Osteoblast (primary cell): ENCODE results near the gene NR5A1. TPM values are rescaled to one million over a fixed set of nuclear protein-coding genes. Genes with fewer than 3 reads are reported as not detected.

Experiments
- DNase-seq: peaks from one replicate; pipeline ENCODE4 v3.0.0; 2011; ENCODE audit warnings: low spot score, mixed read lengths; ENCODE audit not compliant: insufficient read length; ENCODE audit errors: missing footprints
- H2AFZ ChIP-seq: 2 replicates; pipeline ENCODE4 v1.6.0; 2011; ENCODE audit warnings: mild to moderate bottlenecking, low read length
- H3K27ac ChIP-seq: 2 replicates; pipeline ENCODE4 v1.5.1; 2011; ENCODE audit warnings: mild to moderate bottlenecking, low read depth, low read length, moderate library complexity
- H3K27me3 ChIP-seq: 2 replicates; pipeline ENCODE4 v1.6.0; 2012; ENCODE audit warnings: mild to moderate bottlenecking, control low read depth, inconsistent platforms, low read length, moderate library complexity; ENCODE audit not compliant: insufficient read depth
- H3K36me3 ChIP-seq: 2 replicates; pipeline ENCODE4 v1.5.1; 2011; ENCODE audit warnings: mild to moderate bottlenecking, low read length, control low read depth, moderate library complexity; ENCODE audit not compliant: insufficient read depth
- H3K4me1 ChIP-seq: 2 replicates; pipeline ENCODE4 v1.5.1; 2011; ENCODE audit warnings: mild to moderate bottlenecking, low read length, control low read depth, moderate library complexity; ENCODE audit not compliant: insufficient read depth
- H3K4me2 ChIP-seq: 2 replicates; pipeline ENCODE4 v1.6.0; 2011; ENCODE audit warnings: mild to moderate bottlenecking, low read length; ENCODE audit not compliant: insufficient read depth
- H3K4me3 ChIP-seq: fragments of 200-600 bp; sonication (generic); 3 replicates; pipeline ENCODE4 v1.5.1; 2012; ENCODE audit warnings: mild to moderate bottlenecking, low read length, inconsistent platforms; ENCODE audit not compliant: insufficient read depth
- H3K79me2 ChIP-seq: 2 replicates; pipeline ENCODE4 v1.6.0; 2012; ENCODE audit warnings: mild to moderate bottlenecking, low read length, control low read depth, inconsistent platforms; ENCODE audit not compliant: insufficient read depth
- H3K9me3 ChIP-seq: 2 replicates; pipeline ENCODE4 v1.5.1; 2011; ENCODE audit warnings: low read depth, low read length, control low read depth
- H4K20me1 ChIP-seq: 2 replicates; pipeline ENCODE4 v1.6.0; 2012; ENCODE audit warnings: mild to moderate bottlenecking, low read length, control low read depth; ENCODE audit not compliant: insufficient read depth
- total RNA-seq: library from RNA; depleted of rRNA; stranded (reverse); fragments of >200 nt; gene quantifications from 2 replicates; pipeline ENCODE4 v1.2.3, GENCODE V29; 2012
- TF ChIP-seq, protein P1 (sequence below): IDR thresholded peaks from 2 replicates; pipeline ENCODE4 v1.5.1; 2011; ENCODE audit warnings: mild to moderate bottlenecking, low read depth, low read length, moderate library complexity; ENCODE audit errors: extremely low read depth

The NR5A1 gene
- total RNA-seq, 1 donor, result not detected

DNA sequence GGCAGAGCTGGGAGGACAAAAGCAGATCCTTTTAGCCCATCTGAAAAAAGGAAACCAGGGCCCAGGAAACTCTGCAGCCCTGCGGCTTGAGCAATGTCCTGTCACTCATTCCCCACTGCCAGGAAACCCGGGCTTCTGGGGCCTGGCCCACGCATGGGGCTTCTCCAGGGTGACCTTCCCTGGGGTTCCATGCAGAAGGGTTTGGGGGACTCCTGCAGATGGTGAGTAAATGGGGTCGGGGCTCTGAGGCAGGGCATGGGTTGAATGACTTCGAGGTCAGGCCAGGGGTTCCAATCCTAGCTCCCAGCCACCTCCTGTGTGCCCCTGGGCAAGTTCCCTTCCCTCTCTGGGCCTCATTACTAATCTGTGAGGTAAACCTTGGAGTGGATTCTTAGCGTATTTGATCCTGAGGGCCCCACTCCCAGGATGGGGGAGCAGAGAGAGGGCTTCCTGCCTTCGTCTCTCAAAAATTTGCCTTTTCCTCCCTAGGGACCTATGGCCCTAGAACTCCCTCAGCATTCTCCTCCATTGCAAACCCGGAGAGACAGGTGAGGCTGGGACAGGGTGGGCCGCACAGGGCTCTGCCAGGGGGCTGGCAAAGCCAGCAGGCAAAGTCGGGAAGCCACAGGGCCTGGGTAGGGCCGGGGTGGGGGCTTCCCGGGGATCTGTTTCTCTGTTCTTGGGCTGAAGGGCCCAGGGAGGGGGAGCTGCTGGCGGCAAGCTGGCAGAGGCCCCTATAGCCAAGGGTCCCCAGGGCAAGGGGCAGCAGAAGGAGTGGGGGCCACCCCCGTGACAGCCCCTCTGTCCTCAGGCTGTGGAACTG, 31.1 kb downstream of the NR5A1 start:
- Histone ChIP-seq H3K36me3 (no peaks in the 10 kb centered on the region), H2AFZ (no peak overlapping the region), H3K27me3 (peaks cover 28% of the 10 kb centered on the region), H3K27ac (no peak overlapping the region), H3K79me2 (no peaks in the 10 kb centered on the region), H4K20me1 (no peaks in the 10 kb centered on the region), H3K4me3 (no peak overlapping the region), H3K4me1 (no peaks in the 10 kb centered on the region), H3K4me2 (no peak overlapping the region), H3K9me3 (no peaks in the 10 kb centered on the region)
- TF ChIP-seq, protein P1, sequence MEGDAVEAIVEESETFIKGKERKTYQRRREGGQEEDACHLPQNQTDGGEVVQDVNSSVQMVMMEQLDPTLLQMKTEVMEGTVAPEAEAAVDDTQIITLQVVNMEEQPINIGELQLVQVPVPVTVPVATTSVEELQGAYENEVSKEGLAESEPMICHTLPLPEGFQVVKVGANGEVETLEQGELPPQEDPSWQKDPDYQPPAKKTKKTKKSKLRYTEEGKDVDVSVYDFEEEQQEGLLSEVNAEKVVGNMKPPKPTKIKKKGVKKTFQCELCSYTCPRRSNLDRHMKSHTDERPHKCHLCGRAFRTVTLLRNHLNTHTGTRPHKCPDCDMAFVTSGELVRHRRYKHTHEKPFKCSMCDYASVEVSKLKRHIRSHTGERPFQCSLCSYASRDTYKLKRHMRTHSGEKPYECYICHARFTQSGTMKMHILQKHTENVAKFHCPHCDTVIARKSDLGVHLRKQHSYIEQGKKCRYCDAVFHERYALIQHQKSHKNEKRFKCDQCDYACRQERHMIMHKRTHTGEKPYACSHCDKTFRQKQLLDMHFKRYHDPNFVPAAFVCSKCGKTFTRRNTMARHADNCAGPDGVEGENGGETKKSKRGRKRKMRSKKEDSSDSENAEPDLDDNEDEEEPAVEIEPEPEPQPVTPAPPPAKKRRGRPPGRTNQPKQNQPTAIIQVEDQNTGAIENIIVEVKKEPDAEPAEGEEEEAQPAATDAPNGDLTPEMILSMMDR, result no peak
- no peak for DNase-seq

DNA sequence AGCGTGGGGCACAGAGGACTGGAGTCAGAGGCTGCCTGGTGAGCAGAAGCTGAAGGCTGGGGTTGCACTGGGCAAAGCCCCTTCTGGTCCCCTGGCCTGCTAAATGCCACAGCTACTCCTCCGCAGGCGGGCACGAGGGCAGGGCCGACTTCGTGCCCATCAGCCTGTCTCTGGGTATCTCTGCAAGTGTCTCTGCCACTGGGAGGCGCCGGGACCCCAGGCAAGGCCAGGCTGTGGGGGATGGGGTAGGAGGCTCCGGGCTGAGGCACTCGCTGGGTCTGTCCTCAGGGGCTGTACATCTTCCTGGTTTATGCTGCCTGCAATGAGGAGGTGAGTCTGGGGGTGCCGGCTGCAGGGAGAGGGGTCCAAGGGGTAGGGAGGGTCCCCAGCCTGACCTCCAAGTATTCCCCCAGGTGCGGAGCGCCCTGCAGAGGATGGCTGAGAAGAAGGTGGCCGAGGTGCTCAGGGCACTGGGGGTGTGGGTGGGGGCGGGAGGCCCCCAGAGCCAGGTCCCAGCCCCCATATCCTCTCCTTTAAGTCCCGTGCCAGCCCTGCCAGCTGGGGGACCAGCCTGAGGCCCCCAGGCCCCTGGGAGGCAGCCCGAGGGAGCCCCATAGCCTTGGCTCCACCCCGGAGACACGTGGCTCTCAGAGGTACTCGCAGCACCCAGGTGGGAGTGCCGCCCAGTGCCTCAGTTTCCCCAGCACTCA, 31.9 kb downstream of the NR5A1 start:
- Histone ChIP-seq H4K20me1 (no peaks in the 10 kb centered on the region), H2AFZ (no peak overlapping the region), H3K4me3 (no peak overlapping the region), H3K4me1 (no peaks in the 10 kb centered on the region), H3K9me3 (no peaks in the 10 kb centered on the region), H3K27me3 (peaks cover 32% of the 10 kb centered on the region), H3K36me3 (no peaks in the 10 kb centered on the region), H3K27ac (no peak overlapping the region), H3K4me2 (no peak overlapping the region), H3K79me2 (no peaks in the 10 kb centered on the region)
- TF ChIP-seq, protein P1, result no peak
- no peak for DNase-seq

DNA sequence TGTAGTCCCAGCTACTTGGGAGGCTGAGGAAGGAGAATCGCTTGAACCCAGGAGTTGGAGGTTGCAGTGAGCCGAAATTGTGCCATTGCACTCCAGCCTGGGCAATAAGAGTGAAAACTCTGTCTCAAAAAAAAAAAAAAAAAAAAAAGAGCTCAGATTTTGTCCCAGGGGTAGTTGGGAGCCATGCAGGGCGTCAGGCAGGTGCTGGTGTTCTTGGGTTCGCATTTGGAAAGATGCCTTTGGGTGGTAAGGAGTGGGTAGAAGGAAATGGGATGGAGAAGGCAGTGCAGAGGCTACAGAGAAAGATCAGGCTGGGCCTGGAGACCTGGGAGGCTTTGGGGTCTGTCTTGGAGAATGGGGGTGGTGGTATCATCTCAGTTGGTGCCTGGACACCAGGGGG, 33.0 kb downstream of the NR5A1 start:
- TF ChIP-seq, protein P1, result no peak
- DNase-seq, result no peak
- no peaks in the 10 kb centered on the region for H3K36me3 ChIP-seq
- H2AFZ ChIP-seq, result no peak overlapping the region
- no peak overlapping the region for H3K4me3 ChIP-seq
- H4K20me1 ChIP-seq, result no peaks in the 10 kb centered on the region
- H3K9me3 ChIP-seq, result no peaks in the 10 kb centered on the region
- peaks cover 24% of the 10 kb centered on the region for H3K27me3 ChIP-seq
- no peak overlapping the region for H3K4me2 ChIP-seq
- no peaks in the 10 kb centered on the region for H3K79me2 ChIP-seq
- no peak overlapping the region for H3K27ac ChIP-seq
- H3K4me1 ChIP-seq, result no peaks in the 10 kb centered on the region

DNA sequence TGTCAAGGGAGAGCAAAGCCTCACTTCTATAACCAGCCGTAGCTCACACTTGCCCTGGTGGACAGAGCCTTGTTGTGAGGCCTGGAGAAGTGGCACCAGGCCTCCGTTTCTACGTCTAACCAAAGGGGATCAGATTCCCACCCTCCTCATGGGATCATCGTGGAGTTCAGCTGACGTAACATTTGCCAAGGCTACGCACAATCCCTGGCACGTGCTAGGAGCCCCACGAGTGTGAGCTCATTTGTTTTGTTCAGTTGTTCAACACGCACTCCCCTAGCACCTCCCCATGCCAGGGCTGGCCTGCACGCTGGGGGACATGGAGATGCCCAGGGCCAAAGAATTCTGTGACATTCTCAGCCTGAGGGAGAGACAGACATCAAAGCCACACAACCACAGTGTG, 33.9 kb downstream of the NR5A1 start:
- H3K27ac ChIP-seq, result no peak overlapping the region
- no peak overlapping the region for H2AFZ ChIP-seq
- no peaks in the 10 kb centered on the region for H3K4me1 ChIP-seq
- no peaks in the 10 kb centered on the region for H3K9me3 ChIP-seq
- no peaks in the 10 kb centered on the region for H3K36me3 ChIP-seq
- H3K79me2 ChIP-seq, result no peaks in the 10 kb centered on the region
- H3K4me2 ChIP-seq, result no peak overlapping the region
- TF ChIP-seq, protein P1, result no peak
- no peak for DNase-seq
- no peak overlapping the region for H3K4me3 ChIP-seq
- no peaks in the 10 kb centered on the region for H4K20me1 ChIP-seq
- peaks cover 18% of the 10 kb centered on the region for H3K27me3 ChIP-seq
